Smooth muscle cell of the pulmonary artery (primary cell): ENCODE results near the gene EOGT. TPM values are rescaled to one million over a fixed set of nuclear protein-coding genes. Genes with fewer than 3 reads are reported as not detected.

Experiments used
- total RNA-seq: library from RNA; depleted of rRNA; stranded (reverse); fragments of >200 nt; gene quantifications from 2 replicates; pipeline ENCODE4 v1.2.3, GENCODE V29; 2014

Gene EOGT
- 31.1 and 61.4 TPM in 2 replicates for total RNA-seq

DNA sequence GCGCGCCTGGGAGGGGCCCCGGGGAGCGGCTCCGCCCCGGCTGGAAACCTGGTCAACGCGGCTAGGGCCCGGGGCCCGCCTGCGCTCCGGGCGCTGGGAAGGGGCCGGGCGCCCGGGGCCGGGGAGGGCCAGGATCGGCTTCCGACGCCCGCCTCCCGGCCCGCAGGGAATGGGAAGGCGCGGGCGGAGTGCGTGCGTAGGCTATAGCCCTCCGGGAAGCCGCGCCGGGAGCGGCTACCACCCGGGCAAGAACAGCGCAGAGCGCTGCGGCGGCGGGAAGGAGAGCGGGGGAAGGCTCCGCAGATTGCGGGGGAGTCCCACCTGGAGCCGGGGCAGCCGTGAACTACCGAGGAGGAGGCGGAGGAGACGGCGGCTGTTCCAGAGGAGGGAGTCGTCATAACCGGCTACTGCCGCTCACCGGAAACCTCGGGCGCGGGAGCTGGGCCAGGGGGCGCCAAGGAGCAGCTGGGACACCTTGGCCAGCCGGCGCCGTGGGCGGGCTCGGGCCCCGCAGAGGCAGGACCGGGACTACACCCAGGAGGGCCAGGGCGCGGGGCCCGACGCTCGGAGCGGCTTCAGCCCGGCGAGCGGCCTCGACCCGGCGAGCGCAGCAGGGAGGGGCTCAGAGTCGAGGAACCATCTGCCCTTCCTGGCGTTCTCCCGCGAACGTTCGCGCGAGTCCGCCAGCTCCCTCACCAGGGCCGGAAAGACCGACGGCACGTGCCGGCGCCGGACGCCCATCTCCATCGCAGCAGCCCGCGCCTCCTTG lies at the start of gene EOGT:
TSS of gene EOGT (minus strand) at position 432 of the 769 bp plus-strand sequence. CDS start 3,838 bp downstream, outside the sequence.

DNA sequence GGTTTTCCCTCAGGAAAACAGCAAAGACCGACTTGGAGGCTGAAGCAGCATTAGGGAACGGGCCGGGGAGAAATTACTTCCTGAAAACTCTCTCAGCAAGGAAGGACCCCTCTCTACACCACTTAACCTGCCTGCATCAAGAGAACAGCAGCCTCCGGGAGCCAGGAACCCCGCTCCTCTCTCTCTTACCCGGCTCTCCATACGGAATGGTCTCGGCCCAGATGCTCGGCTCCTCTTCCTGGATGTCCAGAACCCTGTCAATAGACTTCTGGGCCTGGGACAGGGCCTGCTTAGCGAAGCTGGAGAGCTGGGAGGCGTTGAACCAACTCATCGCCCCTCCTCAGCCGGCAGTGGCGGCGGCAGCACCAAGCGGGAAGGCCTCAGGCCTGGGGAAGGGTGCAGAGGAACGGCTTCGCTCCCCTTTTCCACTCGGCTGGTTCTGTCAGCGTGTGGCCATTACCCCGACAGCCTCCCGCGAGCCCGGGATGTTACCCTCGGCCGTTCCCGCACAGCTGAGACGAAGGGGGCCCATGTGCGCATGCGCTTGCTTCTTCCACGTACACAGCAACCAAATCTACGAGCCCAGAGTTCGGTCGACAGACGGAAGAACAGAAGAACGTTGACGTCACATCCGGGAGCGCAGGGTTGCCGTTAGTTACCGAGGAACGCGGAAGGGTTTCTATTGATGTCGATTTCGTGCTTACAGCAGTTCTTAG lies 38.4 kb upstream of the EOGT start, which contains the start of gene TMF1:
TSS of gene TMF1 (minus strand) at position 578 of the 716 bp plus-strand sequence. CDS start at position 331, 247 bp downstream.

Other genes starting within 250 kb of the EOGT start
- gene TAFA4, start 81.1 kb downstream of the EOGT start, total RNA-seq = not detected in 2 replicates
- gene TMF1, start 38.6 kb upstream of the EOGT start, total RNA-seq = 43.3 and 53.4 TPM in 2 replicates
- gene UBA3, start 66.7 kb upstream of the EOGT start, total RNA-seq = 52.1 and 64.4 TPM in 2 replicates
- 126 and 151 TPM in 2 replicates for gene ARL6IP5, start 71.3 kb upstream of the EOGT start, total RNA-seq
- gene LMOD3, start 108.9 kb upstream of the EOGT start, total RNA-seq = 0.07 TPM in 1 of 2 replicates, not detected in the other